ENCODE results near the gene RNF220. TPM values are rescaled to one million over a fixed set of nuclear protein-coding genes. Genes with fewer than 3 reads are reported as not detected.

The RNF220 gene
- polyA plus RNA-seq, 1 donor (not counting 4 experiments of a cell fraction or from before 2014, with no cell fraction given) = 42.7 TPM

DNA sequence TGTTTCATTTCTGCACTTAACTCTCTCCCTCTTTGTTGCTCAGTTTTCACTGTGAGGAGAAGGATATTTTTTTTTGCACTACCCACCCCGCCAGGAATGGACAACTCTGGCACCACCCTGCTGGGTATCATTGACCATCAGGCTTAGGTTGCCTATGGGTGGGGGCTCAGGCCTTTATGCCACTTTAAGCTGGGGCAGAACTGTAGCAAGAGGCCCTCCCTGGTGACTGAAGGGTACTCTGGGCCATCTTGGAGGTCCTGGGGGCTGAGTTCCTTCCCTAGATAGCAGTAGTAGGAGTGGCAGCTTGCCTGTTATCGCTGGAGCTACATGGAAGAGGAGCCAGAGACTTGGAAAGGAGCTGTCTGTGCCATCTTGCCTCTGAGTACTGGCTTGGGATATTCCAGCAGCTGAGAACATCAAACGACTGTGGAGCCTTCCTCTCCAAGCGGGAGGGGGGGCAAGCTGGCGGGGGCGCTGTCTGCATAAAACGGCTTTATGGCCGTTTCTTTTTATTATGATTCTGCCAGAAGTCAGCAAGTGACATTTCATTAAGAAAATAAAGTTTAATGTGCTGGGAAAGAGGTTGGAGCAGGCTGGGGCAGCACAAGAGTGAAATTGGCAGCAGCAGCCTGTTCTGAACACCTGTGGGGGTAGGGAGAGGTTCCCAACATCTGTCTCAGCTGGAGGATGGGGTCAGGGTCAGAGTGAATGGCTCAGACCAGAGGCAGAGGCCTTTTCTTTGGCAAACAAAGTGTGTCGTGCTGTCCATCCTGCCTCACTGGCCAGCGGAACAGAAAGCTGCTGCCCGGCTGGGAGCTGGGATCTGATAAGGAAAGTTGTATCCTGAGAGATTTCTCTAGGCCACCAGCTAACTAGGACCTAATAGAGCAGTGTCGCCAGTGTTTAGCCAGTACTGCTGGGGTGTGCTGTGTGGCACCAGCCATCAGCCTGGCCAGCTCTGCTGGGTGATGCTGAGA, 236.4 kb downstream of the RNF220 start:
- H3K9ac ChIP-seq (ENCODE audit: control insufficient read depth, extremely low read depth, insufficient read depth, low read length) = no peak overlapping the region
- FAIRE-seq (no peak), DNase-seq (ENCODE audit: low read depth, low spot score) (no peak)
- dilution Hi-C loops (cut with MboI; ENCODE audit: extremely low pct_ligation_motif_present, low sequenced_read_pairs) = no loop called here
- H3K4me1 ChIP-seq (ENCODE audit: control insufficient read depth, extremely low read depth, insufficient read depth, low read length) = peaks cover 22% of the 10 kb centered on the region
- H3K4me2 ChIP-seq (ENCODE audit: control insufficient read depth, extremely low read depth, insufficient read depth, low read depth, low read length) = no peak overlapping the region
- no peaks in the 10 kb centered on the region for H3K79me2 ChIP-seq (ENCODE audit: control insufficient read depth, insufficient read depth, low read length)
- H3K36me3 ChIP-seq (ENCODE audit: control insufficient read depth in 2 of 2, extremely low read depth in 1 of 2, insufficient read depth in 2 of 2, low read length in 2 of 2) = peaks cover 25 to 49% of the 10 kb centered on the region in 2 experiments
- TF ChIP-seq, protein P1, sequence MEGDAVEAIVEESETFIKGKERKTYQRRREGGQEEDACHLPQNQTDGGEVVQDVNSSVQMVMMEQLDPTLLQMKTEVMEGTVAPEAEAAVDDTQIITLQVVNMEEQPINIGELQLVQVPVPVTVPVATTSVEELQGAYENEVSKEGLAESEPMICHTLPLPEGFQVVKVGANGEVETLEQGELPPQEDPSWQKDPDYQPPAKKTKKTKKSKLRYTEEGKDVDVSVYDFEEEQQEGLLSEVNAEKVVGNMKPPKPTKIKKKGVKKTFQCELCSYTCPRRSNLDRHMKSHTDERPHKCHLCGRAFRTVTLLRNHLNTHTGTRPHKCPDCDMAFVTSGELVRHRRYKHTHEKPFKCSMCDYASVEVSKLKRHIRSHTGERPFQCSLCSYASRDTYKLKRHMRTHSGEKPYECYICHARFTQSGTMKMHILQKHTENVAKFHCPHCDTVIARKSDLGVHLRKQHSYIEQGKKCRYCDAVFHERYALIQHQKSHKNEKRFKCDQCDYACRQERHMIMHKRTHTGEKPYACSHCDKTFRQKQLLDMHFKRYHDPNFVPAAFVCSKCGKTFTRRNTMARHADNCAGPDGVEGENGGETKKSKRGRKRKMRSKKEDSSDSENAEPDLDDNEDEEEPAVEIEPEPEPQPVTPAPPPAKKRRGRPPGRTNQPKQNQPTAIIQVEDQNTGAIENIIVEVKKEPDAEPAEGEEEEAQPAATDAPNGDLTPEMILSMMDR (optimal IDR thresholded peaks at IDR 0.05 in 1 of 3, IDR thresholded peaks at IDR 0.05 in 1 of 3, conservative IDR thresholded peaks at IDR 0.05 in 1 of 3; ENCODE audit: extremely low read depth in 1 of 3, insufficient read depth in 2 of 3, low read length in 3 of 3) = no peak
- no peak for TF ChIP-seq EZH2 (IDR thresholded peaks at IDR 0.05; ENCODE audit: low read length)
- no peaks in the 10 kb centered on the region for H3K9me3 ChIP-seq (ENCODE audit: control insufficient read depth, low read depth, low read length)
- peaks cover 5% of the 10 kb centered on the region for H4K20me1 ChIP-seq (ENCODE audit: control insufficient read depth, extremely low read depth, insufficient read depth, low read length)
- H3K4me3 ChIP-seq (ENCODE audit: control insufficient read depth in 2 of 3, extremely low read depth in 1 of 3, insufficient read depth in 2 of 3, low read depth in 1 of 3, low read length in 3 of 3) = no peak overlapping the region
- no peaks in the 10 kb centered on the region for H3K27me3 ChIP-seq (ENCODE audit: control insufficient read depth, extremely low read depth, insufficient read depth, low read length)
- H3K9me1 ChIP-seq (ENCODE audit: control insufficient read depth, extremely low read depth, insufficient read depth, low read length) = peaks cover 4% of the 10 kb centered on the region
- no peak overlapping the region for H3K27ac ChIP-seq (ENCODE audit: control insufficient read depth, insufficient read depth, low read length)
- no peak overlapping the region for H2AFZ ChIP-seq (ENCODE audit: control insufficient read depth, low read length)

DNA sequence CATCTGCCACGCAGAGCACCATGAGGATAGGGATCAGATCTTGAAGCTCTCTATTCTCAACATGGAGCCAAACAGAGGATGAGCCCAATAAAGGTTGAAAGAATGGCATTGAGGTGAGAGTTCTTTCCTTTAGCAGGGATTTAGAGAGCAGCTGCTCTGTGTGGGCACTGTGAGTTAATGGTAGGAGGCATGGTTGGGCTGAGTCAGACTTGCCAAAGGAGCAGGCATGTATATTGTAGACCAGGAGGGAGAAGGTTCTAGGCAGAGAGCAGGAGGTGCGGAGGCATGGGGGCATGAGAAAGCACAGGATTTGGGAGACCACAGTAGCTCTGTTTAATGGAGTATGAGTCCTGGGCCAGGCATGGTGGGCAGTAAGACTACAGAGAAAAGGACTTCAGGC, 237.2 kb downstream of the RNF220 start:
- no peaks in the 10 kb centered on the region for H3K79me2 ChIP-seq (ENCODE audit: control insufficient read depth, insufficient read depth, low read length)
- no peaks in the 10 kb centered on the region for H3K9me1 ChIP-seq (ENCODE audit: control insufficient read depth, extremely low read depth, insufficient read depth, low read length)
- peaks cover 26 to 54% of the 10 kb centered on the region in 2 experiments for H3K36me3 ChIP-seq (ENCODE audit: control insufficient read depth in 2 of 2, extremely low read depth in 1 of 2, insufficient read depth in 2 of 2, low read length in 2 of 2)
- H3K27ac ChIP-seq (ENCODE audit: control insufficient read depth, insufficient read depth, low read length) = no peak overlapping the region
- TF ChIP-seq, protein P1 (optimal IDR thresholded peaks at IDR 0.05 in 1 of 3, IDR thresholded peaks at IDR 0.05 in 1 of 3, conservative IDR thresholded peaks at IDR 0.05 in 1 of 3; ENCODE audit: extremely low read depth in 1 of 3, insufficient read depth in 2 of 3, low read length in 3 of 3) = no peak
- no peak for TF ChIP-seq EZH2 (IDR thresholded peaks at IDR 0.05; ENCODE audit: low read length)
- FAIRE-seq = no peak
- no peak overlapping the region for H3K9ac ChIP-seq (ENCODE audit: control insufficient read depth, extremely low read depth, insufficient read depth, low read length)
- no peak overlapping the region for H3K4me2 ChIP-seq (ENCODE audit: control insufficient read depth, extremely low read depth, insufficient read depth, low read depth, low read length)
- H2AFZ ChIP-seq (ENCODE audit: control insufficient read depth, low read length) = no peak overlapping the region
- peaks cover 14% of the 10 kb centered on the region for H3K4me1 ChIP-seq (ENCODE audit: control insufficient read depth, extremely low read depth, insufficient read depth, low read length)
- no peak overlapping the region for H3K4me3 ChIP-seq (ENCODE audit: control insufficient read depth in 2 of 3, extremely low read depth in 1 of 3, insufficient read depth in 2 of 3, low read depth in 1 of 3, low read length in 3 of 3)
- H4K20me1 ChIP-seq (ENCODE audit: control insufficient read depth, extremely low read depth, insufficient read depth, low read length) = no peaks in the 10 kb centered on the region
- H3K9me3 ChIP-seq (ENCODE audit: control insufficient read depth, low read depth, low read length) = no peaks in the 10 kb centered on the region
- DNase-seq (ENCODE audit: low read depth, low spot score) = no peak
- dilution Hi-C loops (cut with MboI; ENCODE audit: extremely low pct_ligation_motif_present, low sequenced_read_pairs) = no loop called here
- H3K27me3 ChIP-seq (ENCODE audit: control insufficient read depth, extremely low read depth, insufficient read depth, low read length) = no peaks in the 10 kb centered on the region
